ENCODE measurements around the gene BCL2L12. TPM values are rescaled to one million over a fixed set of nuclear protein-coding genes. Genes with fewer than 3 reads are reported as not detected.

The BCL2L12 gene
- polyA plus RNA-seq, 1 of the 3 experiments (the other 2 are of a cell fraction): 27.9 TPM

- Histone ChIP-seq H4K20me1 (ENCODE audit: insufficient read depth) (peaks cover 59% of the 10 kb centered on the region), H3K27me3 (ENCODE audit: insufficient read depth) (no peaks in the 10 kb centered on the region), H3K9ac (no peak overlapping the region), H3F3A (replicated peaks; ENCODE audit: insufficient read depth) (peaks cover 10% of the 10 kb centered on the region), H3K9me3 (no peaks in the 10 kb centered on the region), H3K36me3 (replicated peaks in 1 of 2; ENCODE audit: control insufficient read depth in 1 of 2, insufficient read depth in 2 of 2, low read length in 1 of 2) (peaks cover 35 to 41% of the 10 kb centered on the region in 2 experiments), H3K4me1 (ENCODE audit: control insufficient read depth in 1 of 2, insufficient read depth in 2 of 2, low read depth in 1 of 2, low read length in 1 of 2) (peaks cover 16 to 23% of the 10 kb centered on the region in 2 experiments; a peak in 3 of 4 replicates), H3K4me3 (ENCODE audit: low read depth in 2 of 2, low read length in 1 of 2) (no peak overlapping the region), H3K27ac (ENCODE audit: low read depth in 2 of 2, low read length in 1 of 2) (no peak overlapping the region), H2AFZ (ENCODE audit: low read depth) (no peak overlapping the region), H3K79me2 (ENCODE audit: insufficient read depth) (peaks cover 61% of the 10 kb centered on the region), H3K4me2 (no peak overlapping the region), H3K9me2 (no peaks in the 10 kb centered on the region)
- no peak for DNase-seq
- ChIA-PET CTCF (interaction anchor here (1.3 to 2.6 kb wide), 3 partner anchors 8 to 112 kb away, joined by 5 to 35 read pairs (median 24); partner anchors contain the start of genes ADM5 and CPT1C), POLR2A (no interaction called here)
- no peak for TF ChIP-seq RAD21 (IDR thresholded peaks at IDR 0.05; ENCODE audit: low read length)
- TF ChIP-seq GATA2 (CRISPR knock-in tag; IDR thresholded peaks at IDR 0.05): no peak
- TF ChIP-seq FOXJ3 (CRISPR knock-in tag; IDR thresholded peaks at IDR 0.05): no peak
- TF ChIP-seq, protein P1, sequence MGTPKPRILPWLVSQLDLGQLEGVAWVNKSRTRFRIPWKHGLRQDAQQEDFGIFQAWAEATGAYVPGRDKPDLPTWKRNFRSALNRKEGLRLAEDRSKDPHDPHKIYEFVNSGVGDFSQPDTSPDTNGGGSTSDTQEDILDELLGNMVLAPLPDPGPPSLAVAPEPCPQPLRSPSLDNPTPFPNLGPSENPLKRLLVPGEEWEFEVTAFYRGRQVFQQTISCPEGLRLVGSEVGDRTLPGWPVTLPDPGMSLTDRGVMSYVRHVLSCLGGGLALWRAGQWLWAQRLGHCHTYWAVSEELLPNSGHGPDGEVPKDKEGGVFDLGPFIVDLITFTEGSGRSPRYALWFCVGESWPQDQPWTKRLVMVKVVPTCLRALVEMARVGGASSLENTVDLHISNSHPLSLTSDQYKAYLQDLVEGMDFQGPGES (IDR thresholded peaks at IDR 0.05; ENCODE audit: low read depth, low read length): no peak
- 96% methylated on average over 19 of the region's 19 CpGs for whole genome bisulfite sequencing (ENCODE audit: low lambda C conversion rate)
These were observed 16.1 kb downstream of the BCL2L12 start for GRCh38 chr19:49681830-49682229.

GRCh38 chr19:49682274-49682673 is 16.5 kb downstream of the BCL2L12 start:
- peaks cover 59% of the 10 kb centered on the region for H4K20me1 ChIP-seq (ENCODE audit: insufficient read depth)
- over 99% methylated on average over 5 of the region's 8 CpGs for WGBS (ENCODE audit: low lambda C conversion rate)
- POLR2A ChIA-PET: no interaction called here
- H3K79me2 ChIP-seq (ENCODE audit: insufficient read depth): peaks cover 60% of the 10 kb centered on the region
- H3K9ac ChIP-seq: no peak overlapping the region
- no peak overlapping the region for H3K4me2 ChIP-seq
- H3K27ac ChIP-seq (ENCODE audit: low read depth in 2 of 2, low read length in 1 of 2): no peak overlapping the region
- no peaks in the 10 kb centered on the region for H3K27me3 ChIP-seq (ENCODE audit: insufficient read depth)
- TF ChIP-seq TEAD4 (IDR thresholded peaks at IDR 0.05; ENCODE audit: borderline replicate concordance, insufficient read depth): no peak
- no peak for TF ChIP-seq GABPA (IDR thresholded peaks at IDR 0.05; ENCODE audit: low read depth)
- TF ChIP-seq GATA2 (CRISPR knock-in tag; IDR thresholded peaks at IDR 0.05): no peak
- no peak for TF ChIP-seq FOXJ3 (CRISPR knock-in tag; IDR thresholded peaks at IDR 0.05)
- no peak for TF ChIP-seq TAF1 (IDR thresholded peaks at IDR 0.05; ENCODE audit: borderline replicate concordance, low read depth, low read length)
- no peak for TF ChIP-seq SMC3 (IDR thresholded peaks at IDR 0.05; ENCODE audit: low read depth, low read length)
- no peak for TF ChIP-seq YY1 (IDR thresholded peaks at IDR 0.05; ENCODE audit: low read depth)
- TF ChIP-seq, protein P2, sequence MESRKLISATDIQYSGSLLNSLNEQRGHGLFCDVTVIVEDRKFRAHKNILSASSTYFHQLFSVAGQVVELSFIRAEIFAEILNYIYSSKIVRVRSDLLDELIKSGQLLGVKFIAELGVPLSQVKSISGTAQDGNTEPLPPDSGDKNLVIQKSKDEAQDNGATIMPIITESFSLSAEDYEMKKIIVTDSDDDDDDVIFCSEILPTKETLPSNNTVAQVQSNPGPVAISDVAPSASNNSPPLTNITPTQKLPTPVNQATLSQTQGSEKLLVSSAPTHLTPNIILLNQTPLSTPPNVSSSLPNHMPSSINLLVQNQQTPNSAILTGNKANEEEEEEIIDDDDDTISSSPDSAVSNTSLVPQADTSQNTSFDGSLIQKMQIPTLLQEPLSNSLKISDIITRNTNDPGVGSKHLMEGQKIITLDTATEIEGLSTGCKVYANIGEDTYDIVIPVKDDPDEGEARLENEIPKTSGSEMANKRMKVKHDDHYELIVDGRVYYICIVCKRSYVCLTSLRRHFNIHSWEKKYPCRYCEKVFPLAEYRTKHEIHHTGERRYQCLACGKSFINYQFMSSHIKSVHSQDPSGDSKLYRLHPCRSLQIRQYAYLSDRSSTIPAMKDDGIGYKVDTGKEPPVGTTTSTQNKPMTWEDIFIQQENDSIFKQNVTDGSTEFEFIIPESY (IDR thresholded peaks at IDR 0.05; ENCODE audit: borderline replicate concordance, low read depth): no peak
- no peak for TF ChIP-seq ELF1 (IDR thresholded peaks at IDR 0.05)
- no peak for TF ChIP-seq RXRA (IDR thresholded peaks at IDR 0.05; ENCODE audit: borderline replicate concordance, low read depth)
- no peak for TF ChIP-seq NRF1 (IDR thresholded peaks at IDR 0.05; ENCODE audit: low read depth, low read length)
- TF ChIP-seq PBX3 (IDR thresholded peaks at IDR 0.05): no peak
- no peak for TF ChIP-seq CTCF (IDR thresholded peaks at IDR 0.05)
- no peak overlapping the region for H3K4me3 ChIP-seq (ENCODE audit: low read depth in 2 of 2, low read length in 1 of 2)
- no peak for DNase-seq
- no peaks in the 10 kb centered on the region for H3K9me2 ChIP-seq
- peaks cover 35 to 45% of the 10 kb centered on the region in 2 experiments for H3K36me3 ChIP-seq (replicated peaks in 1 of 2; ENCODE audit: control insufficient read depth in 1 of 2, insufficient read depth in 2 of 2, low read length in 1 of 2)
- peaks cover 16 to 23% of the 10 kb centered on the region in 2 experiments; a peak in 3 of 4 replicates for H3K4me1 ChIP-seq (ENCODE audit: control insufficient read depth in 1 of 2, insufficient read depth in 2 of 2, low read depth in 1 of 2, low read length in 1 of 2)
- no peak overlapping the region for H2AFZ ChIP-seq (ENCODE audit: low read depth)
- H3K9me3 ChIP-seq: no peaks in the 10 kb centered on the region
- H3F3A ChIP-seq (replicated peaks; ENCODE audit: insufficient read depth): peaks cover 10% of the 10 kb centered on the region
- CTCF ChIA-PET: interaction anchor here (2.0 to 2.6 kb wide), 2 partner anchors 8 to 10 kb away, joined by 24 to 35 read pairs; partner anchors contain the start of genes ADM5 and CPT1C
